Lower leg skin (tissue), 4 donors: ENCODE measurements around the gene GATB. TPM values are rescaled to one million over a fixed set of nuclear protein-coding genes. Genes with fewer than 3 reads are reported as not detected.
A peak's percentile ranks its signal among the peaks of the same experiment; 100 is the strongest.
"Not testable (repeated sequence)": the region's sequence is repeated elsewhere in the genome, so short reads cannot be mapped to it uniquely, and the experiment has no call there.

Source experiments
- DNase-seq, 2 donors: peaks; one replicate each; pipeline ENCODE4 v3.0.0-alpha.2; 2019; ENCODE audit warnings: low spot score in 2 of 2
- H3K4me3 ChIP-seq: fragments of 200-600 bp; sonication (generic); 2 replicates; pipeline ENCODE4 v1.5.1; 2017; ENCODE audit warnings: mild to moderate bottlenecking, low read depth; ENCODE audit not compliant: poor library complexity, severe bottlenecking
- CTCF ChIP-seq, 3 donors: fragments of 450-650 bp; IDR thresholded peaks; one replicate each; pipeline ENCODE4 v1.5.1; 2016; ENCODE audit warnings: antibody characterized with exemption in 3 of 3, mild to moderate bottlenecking in 3 of 3, moderate library complexity in 2 of 3
- POLR2A ChIP-seq, 2 donors: fragments of 450-650 bp; IDR thresholded peaks; one replicate each; pipeline ENCODE4 v1.6.1; 2016 to 2017; ENCODE audit warnings: antibody characterized with exemption in 2 of 2, mild to moderate bottlenecking in 1 of 2, moderate library complexity in 1 of 2
- WGBS, 2 donors: methylation state at CpG; one replicate each; pipeline ENCODE4 v1.1.5; 2018; 5-methylcytosine and 5-hydroxymethylcytosine counted together
- intact Hi-C: fragments of 100-400 bp; cut with DNase I; formaldehyde crosslinking; loops from one replicate; pipeline ENCODE4 v1.15.0; 2023; ENCODE audit warnings: low total_unique reads
- total RNA-seq, 4 donors: library from RNA; depleted of rRNA; stranded (reverse); fragments of >200 nt; gene quantifications; one replicate each; pipeline ENCODE4 v1.1.0, GENCODE V29; 2016

GATB gene
- total RNA-seq, 4 donors from 2014 or later = 26.9 to 48.4 (median 35.9) TPM

GRCh38 chr4:151743128-151743854, 17.5 kb downstream of the GATB start:
- intact Hi-C loops = no loop called here
- DNase-seq = no peak
- no peak overlapping the region for H3K4me3 ChIP-seq
- TF ChIP-seq CTCF (IDR thresholded peaks at IDR 0.05) = no peak
- no peak for TF ChIP-seq POLR2A (IDR thresholded peaks at IDR 0.05)
- 93 to 99% methylated on average over 3 of the region's 3 CpGs for WGBS, 2 donors

- intact Hi-C loops = no loop called here
- 89 to 90% methylated on average over 8 of the region's 8 CpGs for WGBS, 2 donors
- TF ChIP-seq CTCF (IDR thresholded peaks at IDR 0.05) (no peak), POLR2A (IDR thresholded peaks at IDR 0.05) (no peak)
- no peak overlapping the region for H3K4me3 ChIP-seq
- DNase-seq = no peak
These were observed 21.9 kb downstream of the GATB start for GRCh38 chr4:151738720-151739517.

GRCh38 chr4:151736852-151737251, 24.0 kb downstream of the GATB start:
- H3K4me3 ChIP-seq, intact Hi-C loops, DNase-seq: not testable (repeated sequence)
- WGBS, 2 donors = 98% methylated on average over 2 of the region's 2 CpGs

GRCh38 chr4:151736361-151736760, 24.4 kb downstream of the GATB start:
- intact Hi-C loops = no loop called here
- WGBS, 2 donors = 96 to 100% methylated on average over 1 of the region's 1 CpG
- no peak for TF ChIP-seq POLR2A (IDR thresholded peaks at IDR 0.05)
- TF ChIP-seq CTCF (IDR thresholded peaks at IDR 0.05) = no peak
- H3K4me3 ChIP-seq = no peak overlapping the region
- DNase-seq = no peak

- not testable (repeated sequence) for DNase-seq, H3K4me3 ChIP-seq
- 96 to 100% methylated on average over 3 to 16 of the region's 34 CpGs for WGBS, 2 donors
- intact Hi-C loops = loop anchor here (2.0 kb wide), 1 partner anchor 77 kb away; no protein-coding TSS in a partner anchor
These were observed 29.1 kb downstream of the GATB start for GRCh38 chr4:151731670-151732069.

GRCh38 chr4:151729731-151730559, 30.9 kb downstream of the GATB start:
- DNase-seq = peak in 1 of 2 donors; percentile 59
- no peak for TF ChIP-seq CTCF (IDR thresholded peaks at IDR 0.05)
- no peak for TF ChIP-seq POLR2A (IDR thresholded peaks at IDR 0.05)
- 43 to 48% methylated on average over 12 of the region's 12 CpGs for WGBS, 2 donors
- intact Hi-C loops = loop anchor here (2.0 kb wide), 1 partner anchor 75 kb away; no protein-coding TSS in a partner anchor
- no peak overlapping the region for H3K4me3 ChIP-seq
